ENCODE results near the gene PRDM1.

GRCh38 chr6:106142876-106143431 lies 56.8 kb downstream of the PRDM1 start:
- TF ChIP-seq, protein P1, sequence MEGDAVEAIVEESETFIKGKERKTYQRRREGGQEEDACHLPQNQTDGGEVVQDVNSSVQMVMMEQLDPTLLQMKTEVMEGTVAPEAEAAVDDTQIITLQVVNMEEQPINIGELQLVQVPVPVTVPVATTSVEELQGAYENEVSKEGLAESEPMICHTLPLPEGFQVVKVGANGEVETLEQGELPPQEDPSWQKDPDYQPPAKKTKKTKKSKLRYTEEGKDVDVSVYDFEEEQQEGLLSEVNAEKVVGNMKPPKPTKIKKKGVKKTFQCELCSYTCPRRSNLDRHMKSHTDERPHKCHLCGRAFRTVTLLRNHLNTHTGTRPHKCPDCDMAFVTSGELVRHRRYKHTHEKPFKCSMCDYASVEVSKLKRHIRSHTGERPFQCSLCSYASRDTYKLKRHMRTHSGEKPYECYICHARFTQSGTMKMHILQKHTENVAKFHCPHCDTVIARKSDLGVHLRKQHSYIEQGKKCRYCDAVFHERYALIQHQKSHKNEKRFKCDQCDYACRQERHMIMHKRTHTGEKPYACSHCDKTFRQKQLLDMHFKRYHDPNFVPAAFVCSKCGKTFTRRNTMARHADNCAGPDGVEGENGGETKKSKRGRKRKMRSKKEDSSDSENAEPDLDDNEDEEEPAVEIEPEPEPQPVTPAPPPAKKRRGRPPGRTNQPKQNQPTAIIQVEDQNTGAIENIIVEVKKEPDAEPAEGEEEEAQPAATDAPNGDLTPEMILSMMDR (IDR thresholded peaks at IDR 0.05; ENCODE audit: insufficient read depth, low read depth, low read length) = no peak
- no peak for TF ChIP-seq EZH2 (IDR thresholded peaks at IDR 0.05; ENCODE audit: insufficient read depth, low read length)
